Endodermal cell (in vitro differentiated cells): Measurements from ENCODE around the gene NR6A1. TPM values are rescaled to one million over a fixed set of nuclear protein-coding genes. Genes with fewer than 3 reads are reported as not detected.

Source experiments
- DNase-seq: peaks from one replicate; pipeline ENCODE4 v3.0.0-alpha.2; 2017
- H3K27ac ChIP-seq: 2 replicates; pipeline ENCODE4 v1.5.1; 2013; ENCODE audit warnings: mild to moderate bottlenecking, low read depth, low read length, moderate library complexity
- H3K27me3 ChIP-seq: 2 replicates; pipeline ENCODE4 v1.6.1; 2013; ENCODE audit warnings: mild to moderate bottlenecking, low read length, moderate library complexity; ENCODE audit not compliant: insufficient read depth, control insufficient read depth, poor library complexity, severe bottlenecking
- H3K36me3 ChIP-seq: 2 replicates; pipeline ENCODE4 v1.7.0; 2013; ENCODE audit warnings: mild to moderate bottlenecking, low read length, moderate library complexity; ENCODE audit not compliant: control insufficient read depth, insufficient read depth
- H3K4me1 ChIP-seq: one replicate; pipeline ENCODE4 v1.7.0; 2013; ENCODE audit warnings: low read length; ENCODE audit not compliant: control insufficient read depth, insufficient read depth
- H3K4me3 ChIP-seq: 2 replicates; pipeline ENCODE4 v1.5.1; 2013; ENCODE audit warnings: mild to moderate bottlenecking, low read length, moderate library complexity
- H3K9ac ChIP-seq: 2 replicates; pipeline ENCODE4 v1.6.1; 2013; ENCODE audit warnings: mild to moderate bottlenecking, low read length, moderate library complexity; ENCODE audit not compliant: poor library complexity, severe bottlenecking; ENCODE audit errors: extremely low read depth
- H3K9me3 ChIP-seq: 2 replicates; pipeline ENCODE4 v1.6.1; 2013; ENCODE audit warnings: mild to moderate bottlenecking, low read length, moderate library complexity; ENCODE audit not compliant: control insufficient read depth
- H3K27ac Mint-ChIP-seq: 2 replicates; pipeline ENCODE4 v1.8.0; 2020; ENCODE audit warnings: mixed read lengths
- H3K27me3 Mint-ChIP-seq: 2 replicates; pipeline ENCODE4 v1.8.0; 2021; ENCODE audit warnings: mild to moderate bottlenecking, mixed read lengths; ENCODE audit not compliant: insufficient read depth
- H3K36me3 Mint-ChIP-seq: 2 replicates; pipeline ENCODE4 v1.8.0; 2020; ENCODE audit warnings: low read depth, mixed read lengths
- H3K4me1 Mint-ChIP-seq: 2 replicates; pipeline ENCODE4 v1.8.0; 2020; ENCODE audit warnings: mixed read lengths
- H3K4me3 Mint-ChIP-seq: 2 replicates; pipeline ENCODE4 v1.8.0; 2020; ENCODE audit warnings: mild to moderate bottlenecking, moderate library complexity, mixed read lengths
- H3K9me3 Mint-ChIP-seq: 2 replicates; pipeline ENCODE4 v1.8.0; 2020; ENCODE audit warnings: mild to moderate bottlenecking, mixed read lengths
- CTCF ChIP-seq: fragments of 200-600 bp; sonication (generic); conservative IDR thresholded peaks from 2 replicates; pipeline ENCODE4 v1.5.0; 2021; ENCODE audit warnings: antibody characterized with exemption, mild to moderate bottlenecking
- WGBS, 2 experiments: methylation state at CpG; one replicate each; pipeline versions ENCODE4 v1.1.5 to v1.1.7; 2013; ENCODE audit warnings: missing lambda C conversion rate in 2 of 2, mixed read lengths in 1 of 2; ENCODE audit not compliant: insufficient coverage in 1 of 2, insufficient read length in 1 of 2; 5-methylcytosine and 5-hydroxymethylcytosine counted together
- total RNA-seq, 2 donors: library from RNA; stranded (reverse); fragmentation: NEBNext Ultra II Directional in 1 of 2; extraction: Animal tissue kit (Norgen Biotek cat#: 25700) in 1 of 2; gene quantifications; 2 replicates in 1 of 2; 3 replicates in 1 of 2; pipeline ENCODE4 v1.2.1, GENCODE V29; 2021

NR6A1 gene
- total RNA-seq, 2 donors from 2014 or later: 168 to 206 TPM

DNA sequence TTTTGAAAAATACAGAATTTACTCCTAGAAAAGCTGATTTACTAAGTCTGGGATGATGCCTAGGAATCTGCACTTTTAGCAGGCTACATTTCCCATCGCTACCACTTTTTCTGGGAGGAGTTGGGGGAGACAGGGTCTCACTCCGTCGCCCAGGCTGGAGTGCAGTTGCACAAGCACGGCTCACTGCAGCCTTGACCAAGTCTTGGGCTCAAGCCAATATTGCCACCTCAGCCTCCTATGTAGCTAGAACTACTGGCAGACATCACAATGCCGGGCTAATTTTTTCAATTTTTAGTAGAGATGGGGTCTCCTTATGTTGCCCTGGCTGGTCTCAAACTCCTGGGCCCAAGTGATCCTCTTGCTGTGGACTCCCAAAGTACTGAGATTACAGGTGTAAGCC lies 85.9 kb downstream of the NR6A1 start:
- H3K27ac Mint-ChIP-seq: no peak overlapping the region
- no peaks in the 10 kb centered on the region for H3K9me3 Mint-ChIP-seq
- DNase-seq: no peak
- Histone ChIP-seq H3K27me3 (no peaks in the 10 kb centered on the region), H3K4me3 (no peak overlapping the region), H3K27ac (no peak overlapping the region), H3K9ac (no peak overlapping the region), H3K36me3 (peaks cover 22% of the 10 kb centered on the region), H3K9me3 (no peaks in the 10 kb centered on the region), H3K4me1 (no peaks in the 10 kb centered on the region)
- TF ChIP-seq CTCF: no peak
- H3K4me3 Mint-ChIP-seq: no peak overlapping the region
- no peaks in the 10 kb centered on the region for H3K4me1 Mint-ChIP-seq
- H3K36me3 Mint-ChIP-seq: peaks cover 15% of the 10 kb centered on the region
- WGBS, 2 experiments: 81 to 90% methylated on average over 3 to 5 of the region's 5 CpGs
- no peaks in the 10 kb centered on the region for H3K27me3 Mint-ChIP-seq

- no peaks in the 10 kb centered on the region for H3K9me3 ChIP-seq
- no peak overlapping the region for H3K27ac Mint-ChIP-seq
- DNase-seq: no peak
Observed at GRCh38 chr9:124684169-124684568, 86.9 kb downstream of the NR6A1 start.

DNA sequence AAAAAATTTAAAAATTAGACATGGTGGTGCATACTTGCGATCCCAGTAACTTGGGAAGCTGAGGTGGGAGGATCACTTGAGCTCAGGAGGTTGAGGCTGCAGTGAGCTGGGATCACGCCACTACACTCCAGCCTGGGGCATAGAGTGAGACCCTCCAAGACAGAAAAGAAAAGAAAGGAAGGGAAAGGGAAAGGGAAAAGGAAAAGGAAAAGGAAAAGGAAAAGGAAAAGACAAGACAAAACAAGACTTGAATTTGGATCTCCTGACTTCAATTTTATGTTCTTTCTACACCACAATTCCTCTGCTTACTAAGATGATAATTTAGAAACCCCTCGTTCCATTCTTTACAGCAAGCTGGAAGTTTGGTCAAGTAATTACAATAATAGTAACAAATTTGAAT lies 88.1 kb downstream of the NR6A1 start:
- no peak for DNase-seq
- H3K36me3 Mint-ChIP-seq: peaks cover 15% of the 10 kb centered on the region
- no peaks in the 10 kb centered on the region for H3K9me3 ChIP-seq
- WGBS, 2 experiments: 94 to 100% methylated on average over 1 to 3 of the region's 3 CpGs
- no peak overlapping the region for H3K4me3 Mint-ChIP-seq
- no peak overlapping the region for H3K9ac ChIP-seq
- peaks cover 9% of the 10 kb centered on the region for H3K4me1 Mint-ChIP-seq
- H3K4me1 ChIP-seq: no peaks in the 10 kb centered on the region
- no peak overlapping the region for H3K27ac ChIP-seq
- H3K27me3 ChIP-seq: no peaks in the 10 kb centered on the region
- no peak for TF ChIP-seq CTCF
- no peaks in the 10 kb centered on the region for H3K9me3 Mint-ChIP-seq
- no peak overlapping the region for H3K4me3 ChIP-seq
- H3K27me3 Mint-ChIP-seq: no peaks in the 10 kb centered on the region
- peaks cover 22% of the 10 kb centered on the region for H3K36me3 ChIP-seq
- H3K27ac Mint-ChIP-seq: no peak overlapping the region

More at GRCh38 chr9:124684169-124684568, 86.9 kb downstream of the NR6A1 start:
- Mint-ChIP-seq H3K27me3 (no peaks in the 10 kb centered on the region), H3K9me3 (no peaks in the 10 kb centered on the region), H3K36me3 (peaks cover 15% of the 10 kb centered on the region), H3K4me1 (peaks cover 2% of the 10 kb centered on the region), H3K4me3 (no peak overlapping the region)
- H3K27me3 ChIP-seq: no peaks in the 10 kb centered on the region
- 94% methylated on average over 1 of the region's 1 CpG; no CpG with 5 or more reads in 1 of the 2 experiments for WGBS, 2 experiments
- H3K4me1 ChIP-seq: no peaks in the 10 kb centered on the region
- no peak overlapping the region for H3K4me3 ChIP-seq
- TF ChIP-seq CTCF: no peak
- H3K36me3 ChIP-seq: peaks cover 22% of the 10 kb centered on the region
- H3K9ac ChIP-seq: no peak overlapping the region
- no peak overlapping the region for H3K27ac ChIP-seq
